Measurements from ENCODE around the gene GLYATL1.
"Not testable (repeated sequence)": the region's sequence is repeated elsewhere in the genome, so short reads cannot be mapped to it uniquely, and the experiment has no call there.

Gene GLYATL1

DNA sequence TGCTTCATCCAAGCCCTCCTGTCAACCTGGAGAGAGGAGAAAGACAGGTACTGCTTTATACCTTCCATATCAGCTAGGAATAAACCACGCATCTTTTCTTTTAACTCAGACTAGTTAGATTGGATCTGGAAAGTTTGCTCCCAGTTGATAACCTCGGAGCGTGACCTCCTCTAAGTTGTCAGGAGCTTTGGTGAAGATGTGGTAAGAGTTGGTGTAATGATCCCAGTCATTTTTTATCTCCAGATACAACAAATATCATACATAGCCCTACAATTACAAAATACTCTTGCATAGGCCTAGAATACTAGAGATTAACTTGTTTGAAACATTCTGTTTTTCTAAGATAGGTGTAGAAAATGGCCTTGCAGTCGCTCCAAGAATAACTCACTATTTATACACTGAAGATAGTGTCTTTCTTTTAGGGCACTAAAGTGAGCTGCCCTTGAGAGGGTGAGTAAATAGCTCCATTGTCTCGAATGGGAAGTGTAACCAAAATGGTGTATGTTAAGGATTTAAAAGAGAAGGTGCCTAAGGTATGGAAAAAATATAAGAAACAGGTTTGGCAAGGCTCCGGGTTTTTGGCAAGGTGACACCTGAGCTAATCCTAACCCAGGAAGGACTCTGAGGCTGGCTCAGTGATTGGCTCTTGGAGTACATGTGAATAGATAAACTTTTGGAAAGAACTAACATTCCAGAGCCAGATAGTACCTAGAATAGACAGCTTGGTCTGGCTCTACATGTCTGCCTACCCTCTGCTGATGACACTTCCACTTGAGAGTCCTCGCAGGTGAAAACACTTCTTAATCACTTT lies 59.4 kb downstream of the GLYATL1 start:
- DNase-seq (ENCODE audit: low read depth): no peak

DNA sequence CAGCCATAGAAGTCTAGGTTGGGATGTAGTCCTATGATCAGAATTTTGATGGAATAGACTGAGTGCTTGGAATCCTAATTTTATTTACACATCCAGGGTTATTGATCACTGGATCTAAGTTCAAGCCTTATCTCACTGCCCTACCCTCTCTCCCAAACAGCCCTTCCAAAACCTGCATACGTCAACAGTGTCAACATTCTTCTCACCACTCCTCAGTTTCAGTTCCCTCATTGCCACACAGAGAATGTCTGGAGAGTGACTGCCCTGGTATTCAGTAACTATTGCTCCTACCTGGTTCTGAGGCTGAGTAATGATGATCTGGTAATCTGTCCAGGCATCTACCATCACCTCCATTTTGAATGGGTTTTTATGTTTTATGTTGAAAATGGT lies 60.0 kb downstream of the GLYATL1 start:
- no peak for DNase-seq (ENCODE audit: low read depth)

DNA sequence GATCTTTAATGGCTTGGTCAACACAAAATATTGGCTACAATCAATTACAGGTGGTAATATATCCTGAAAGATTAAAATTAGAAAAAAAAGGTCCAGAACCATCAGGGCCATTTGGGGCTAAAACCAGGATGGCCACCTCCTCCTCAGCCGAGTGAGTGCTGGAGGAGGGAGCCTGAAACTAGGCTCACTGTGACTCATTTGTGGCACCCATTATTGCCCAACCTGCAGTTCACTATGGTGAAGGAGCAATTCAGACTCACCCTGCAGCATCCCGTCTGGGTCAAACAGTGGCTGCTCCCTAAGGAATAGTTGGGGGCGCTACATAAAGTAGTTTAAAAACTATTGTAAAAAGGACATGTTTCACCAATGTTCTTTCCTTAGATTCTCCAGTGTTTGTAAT lies 60.7 kb downstream of the GLYATL1 start:
- no peak for DNase-seq (ENCODE audit: low read depth)

DNA sequence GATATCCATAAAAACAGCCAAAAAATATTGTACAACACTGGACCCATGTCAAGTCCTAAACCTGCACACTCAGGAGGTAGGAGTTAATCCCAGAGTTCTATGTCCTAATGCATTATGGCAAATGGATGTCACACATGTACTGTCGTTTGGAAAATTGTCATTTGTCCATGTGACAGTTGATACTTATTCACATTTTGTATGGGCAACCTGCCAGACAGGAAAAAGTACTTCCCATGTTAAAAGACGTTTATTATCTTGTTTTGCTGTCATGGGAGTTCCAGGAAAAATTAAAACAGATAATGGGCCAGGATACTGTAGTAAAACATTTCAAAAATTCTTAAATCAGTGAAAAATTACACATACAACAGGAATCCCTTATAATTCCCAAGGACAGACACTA lies 62.7 kb downstream of the GLYATL1 start:
- DNase-seq (ENCODE audit: low read depth): not testable (repeated sequence)
